Measurements from ENCODE around the gene PEMT. TPM values are rescaled to one million over a fixed set of nuclear protein-coding genes. Genes with fewer than 3 reads are reported as not detected.

The PEMT gene
- total and polyA plus RNA-seq, 9 of the 15 experiments (the other 6 are each of a cell fraction or from before 2014, with no cell fraction given), result 1.4 to 36.4 (median 13.6) TPM

DNA sequence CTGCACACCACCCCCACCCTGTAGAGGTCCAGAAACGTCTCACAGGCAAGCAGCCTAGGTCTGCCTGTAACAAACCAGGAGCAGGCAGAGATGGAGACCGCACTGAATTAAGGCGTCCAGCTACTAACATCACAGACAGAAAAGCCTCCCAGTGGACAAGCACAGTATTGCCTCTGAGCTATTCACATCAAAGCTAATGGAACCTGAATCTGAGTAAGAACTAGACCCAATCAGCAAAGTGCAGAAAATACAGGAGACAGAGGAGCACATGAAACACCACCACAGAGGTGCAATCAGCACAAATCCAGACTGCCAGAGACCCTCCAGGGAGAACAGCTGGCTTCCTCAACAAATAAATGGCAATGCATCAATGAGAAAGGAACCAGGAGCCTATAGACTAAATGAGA, 22.2 kb upstream of the PEMT start:
- BruUV-seq (replicated peaks), result no TSS peak
- Histone ChIP-seq H3K9me3 (replicated peaks; ENCODE audit: control insufficient read depth, insufficient read depth, low read depth, low read length) (no peaks in the 10 kb centered on the region), H3K27ac (ENCODE audit: extremely low read depth, low read depth, low read length) (no peak overlapping the region), H3K36me3 (ENCODE audit: control insufficient read depth, insufficient read depth, low read length) (no peaks in the 10 kb centered on the region), H3K27me3 (ENCODE audit: control insufficient read depth in 2 of 2, insufficient read depth in 2 of 2, low read length in 2 of 2) (peaks cover 0 to 4% of the 10 kb centered on the region in 2 experiments; a peak in 2 of 5 replicates), H3K9ac (ENCODE audit: insufficient read depth in 1 of 2, low read depth in 2 of 2, low read length in 2 of 2) (no peak overlapping the region), H3K79me2 (ENCODE audit: control insufficient read depth, insufficient read depth, low read length) (no peaks in the 10 kb centered on the region), H4K20me1 (replicated peaks; ENCODE audit: control insufficient read depth, insufficient read depth, low read length) (no peaks in the 10 kb centered on the region), H3K9me1 (ENCODE audit: control insufficient read depth, insufficient read depth, low read length) (no peaks in the 10 kb centered on the region), H3K4me3 (no peak overlapping the region), H3K4me2 (ENCODE audit: insufficient read depth, low read length) (no peak overlapping the region), H3K4me1 (replicated peaks in 1 of 2; ENCODE audit: control insufficient read depth in 2 of 2, insufficient read depth in 2 of 2, low read length in 2 of 2) (no peaks in the 10 kb centered on the region; a peak in 1 of 5 replicates), H2AFZ (ENCODE audit: low read depth, low read length) (peak overlapping the region; percentile 56; the same call in 1 of the 2 replicates)
- DNase-seq (ENCODE audit: extremely low read depth in 1 of 4, low spot score in 3 of 4) (peak; percentile 46 to 65 (median 46)), ATAC-seq (peak; percentile 98), FAIRE-seq (peak; percentile 93)
- CTCF ChIA-PET (ENCODE audit: low intra/inter-chr PET ratio), result interaction anchor here (1.2 kb wide), 1 partner anchor 257 kb away, joined by 3 read pairs; no protein-coding TSS in a partner anchor
- POLR2A ChIA-PET, result interaction anchor here (1.3 kb wide), 1 partner anchor 10 kb away, joined by 4 read pairs; no protein-coding TSS in a partner anchor
- in situ Hi-C loops (cut with MboI), result no loop called here
- intact Hi-C loops (cut with micrococcal nuclease), result no loop called here
- WGBS (ENCODE audit: insufficient coverage, low coverage, missing lambda C conversion rate), result 4% methylated on average over 3 of the region's 3 CpGs
- TF ChIP-seq SREBF1 (IDR thresholded peaks at IDR 0.05; ENCODE audit: borderline replicate concordance, low read depth, low read length) (no peak), TFE3 (CRISPR knock-in tag; IDR thresholded peaks at IDR 0.05) (no peak), ELF4 (CRISPR knock-in tag; IDR thresholded peaks at IDR 0.05) (no peak), PTTG1 (tag; IDR thresholded peaks at IDR 0.05; ENCODE audit: low read depth) (no peak), ZFP36 (IDR thresholded peaks at IDR 0.05; ENCODE audit: low read depth, low read length, partially characterized antibody) (no peak), ZNF140 (CRISPR knock-in tag; IDR thresholded peaks at IDR 0.05) (no peak), MTA3 (IDR thresholded peaks at IDR 0.05; ENCODE audit: borderline replicate concordance) (no peak), FOXA3 (CRISPR knock-in tag; conservative IDR thresholded peaks at IDR 0.05 in 1 of 2, IDR thresholded peaks at IDR 0.05 in 1 of 2) (no peak), RBM17 (IDR thresholded peaks at IDR 0.05; ENCODE audit: borderline replicate concordance, low read depth, low read length) (no peak), ARID1B (IDR thresholded peaks at IDR 0.05) (no peak), HCFC1 (IDR thresholded peaks at IDR 0.05; ENCODE audit: low read depth, low read length) (no peak), CSDE1 (IDR thresholded peaks at IDR 0.05) (no peak), GTF2E2 (tag; IDR thresholded peaks at IDR 0.05) (no peak), SMC3 (conservative IDR thresholded peaks at IDR 0.05; ENCODE audit: insufficient read depth, low read depth, low read length) (0 out of 2 replicates have a peak, but pooled peaks have one; percentile 20), NFYB (IDR thresholded peaks at IDR 0.05; ENCODE audit: extremely low read depth, insufficient read length) (no peak), SP2 (IDR thresholded peaks at IDR 0.05; ENCODE audit: extremely low read depth, low read depth, low read length, poor library complexity, severe bottlenecking) (no peak), MTA1 (IDR thresholded peaks at IDR 0.05; ENCODE audit: borderline replicate concordance) (no peak)

Data from K562 (cell line).